Effector memory CD4-positive, alpha-beta T cell (primary cell): ENCODE data around the gene EDARADD.
A peak's percentile ranks its signal among the peaks of the same experiment; 100 is the strongest.
"Not testable (repeated sequence)": the region's sequence is repeated elsewhere in the genome, so short reads cannot be mapped to it uniquely, and the experiment has no call there.

Experiments
- DNase-seq, 3 donors: peaks; one replicate each; pipeline ENCODE4 v3.0.0-alpha.2; 2020
- H3K27ac ChIP-seq: 2 replicates; pipeline ENCODE4 v1.7.0; 2013; ENCODE audit warnings: mild to moderate bottlenecking, low read length, moderate library complexity; ENCODE audit not compliant: insufficient read depth, poor library complexity, severe bottlenecking
- H3K27me3 ChIP-seq: replicated peaks from 2 replicates; pipeline ENCODE4 v1.7.0; 2013; ENCODE audit warnings: mild to moderate bottlenecking, low read length; ENCODE audit not compliant: insufficient read depth, control insufficient read depth, poor library complexity, severe bottlenecking
- H3K36me3 ChIP-seq: 2 replicates; pipeline ENCODE4 v1.7.0; 2013; ENCODE audit warnings: mild to moderate bottlenecking, low read length, moderate library complexity; ENCODE audit not compliant: control insufficient read depth, insufficient read depth
- H3K4me1 ChIP-seq: 2 replicates; pipeline ENCODE4 v1.7.0; 2013; ENCODE audit warnings: low read length, mild to moderate bottlenecking; ENCODE audit not compliant: control insufficient read depth, insufficient read depth, poor library complexity, severe bottlenecking
- H3K4me3 ChIP-seq: 2 replicates; pipeline ENCODE4 v1.7.0; 2013; ENCODE audit warnings: low read length, low read depth, mild to moderate bottlenecking; ENCODE audit not compliant: insufficient read depth, poor library complexity, severe bottlenecking
- H3K9me3 ChIP-seq: 2 replicates; pipeline ENCODE4 v1.7.0; 2013; ENCODE audit warnings: mild to moderate bottlenecking, low read length, moderate library complexity; ENCODE audit not compliant: control insufficient read depth

Gene EDARADD

GRCh38 chr1:236494586-236495466 is 100.7 kb downstream of the EDARADD start:
- Histone ChIP-seq H3K4me3 (no peak overlapping the region), H3K27ac (no peak overlapping the region), H3K4me1 (no peaks in the 10 kb centered on the region), H3K36me3 (no peaks in the 10 kb centered on the region), H3K9me3 (no peaks in the 10 kb centered on the region), H3K27me3 (no peaks in the 10 kb centered on the region)
- DNase-seq: no peak

- Histone ChIP-seq H3K36me3 (no peaks in the 10 kb centered on the region), H3K9me3 (no peaks in the 10 kb centered on the region), H3K4me3 (no peak overlapping the region), H3K27me3 (no peaks in the 10 kb centered on the region), H3K27ac (no peak overlapping the region), H3K4me1 (no peaks in the 10 kb centered on the region)
- no peak for DNase-seq
Measured at GRCh38 chr1:236495467-236496112, 101.5 kb downstream of the EDARADD start.

- no peak overlapping the region for H3K4me3 ChIP-seq
- no peaks in the 10 kb centered on the region for H3K9me3 ChIP-seq
- no peaks in the 10 kb centered on the region for H3K36me3 ChIP-seq
- no peaks in the 10 kb centered on the region for H3K27me3 ChIP-seq
- no peak for DNase-seq
- H3K27ac ChIP-seq: no peak overlapping the region
- H3K4me1 ChIP-seq: peaks cover 4% of the 10 kb centered on the region
Measured at GRCh38 chr1:236497908-236498307, 103.8 kb downstream of the EDARADD start.

GRCh38 chr1:236501093-236501492 is 107.0 kb downstream of the EDARADD start:
- DNase-seq: no peak
- no peak overlapping the region for H3K27ac ChIP-seq
- no peaks in the 10 kb centered on the region for H3K27me3 ChIP-seq
- H3K36me3 ChIP-seq: no peaks in the 10 kb centered on the region
- no peak overlapping the region for H3K4me3 ChIP-seq
- peaks cover 9% of the 10 kb centered on the region for H3K4me1 ChIP-seq
- H3K9me3 ChIP-seq: no peaks in the 10 kb centered on the region

- no peaks in the 10 kb centered on the region for H3K36me3 ChIP-seq
- no peak overlapping the region for H3K4me3 ChIP-seq
- DNase-seq: no peak
- no peaks in the 10 kb centered on the region for H3K27me3 ChIP-seq
- no peak overlapping the region for H3K27ac ChIP-seq
- peaks cover 9% of the 10 kb centered on the region for H3K4me1 ChIP-seq
- H3K9me3 ChIP-seq: no peaks in the 10 kb centered on the region
Measured at GRCh38 chr1:236502579-236502971, 108.5 kb downstream of the EDARADD start.

- Histone ChIP-seq H3K4me1 (peaks cover 9% of the 10 kb centered on the region), H3K27ac (no peak overlapping the region), H3K27me3 (no peaks in the 10 kb centered on the region), H3K36me3 (no peaks in the 10 kb centered on the region), H3K9me3 (no peaks in the 10 kb centered on the region), H3K4me3 (peak overlapping the region; percentile 12)
- DNase-seq: no peak
Measured at GRCh38 chr1:236502972-236503639, 109.0 kb downstream of the EDARADD start.

- not testable (repeated sequence) for H3K27ac ChIP-seq, H3K9me3 ChIP-seq, H3K4me3 ChIP-seq, DNase-seq, H3K4me1 ChIP-seq, H3K27me3 ChIP-seq, H3K36me3 ChIP-seq
Measured at GRCh38 chr1:236504338-236504737, 110.3 kb downstream of the EDARADD start.

GRCh38 chr1:236507022-236507700 is 113.1 kb downstream of the EDARADD start:
- H3K4me3 ChIP-seq: no peak overlapping the region
- no peaks in the 10 kb centered on the region for H3K27me3 ChIP-seq
- H3K9me3 ChIP-seq: no peaks in the 10 kb centered on the region
- H3K4me1 ChIP-seq: peaks cover 9% of the 10 kb centered on the region
- H3K27ac ChIP-seq: no peak overlapping the region
- H3K36me3 ChIP-seq: no peaks in the 10 kb centered on the region
- DNase-seq: no peak

GRCh38 chr1:236508593-236509027 is 114.5 kb downstream of the EDARADD start:
- H3K36me3 ChIP-seq: no peaks in the 10 kb centered on the region
- no peak for DNase-seq
- no peak overlapping the region for H3K27ac ChIP-seq
- H3K4me1 ChIP-seq: no peaks in the 10 kb centered on the region
- no peaks in the 10 kb centered on the region for H3K9me3 ChIP-seq
- no peaks in the 10 kb centered on the region for H3K27me3 ChIP-seq
- no peak overlapping the region for H3K4me3 ChIP-seq
